HCT116 (cell line): ENCODE results near the gene ECSCR.
"Not testable (repeated sequence)": the region's sequence is repeated elsewhere in the genome, so short reads cannot be mapped to it uniquely, and the experiment has no call there.

ENCODE experiments used
- EZH2 ChIP-seq: fragments of 200-600 bp; sonication (generic); IDR thresholded peaks from 2 replicates; pipeline ENCODE4 v1.6.1; 2017; ENCODE audit warnings: antibody characterized with exemption, mixed run types
- FOSL1 ChIP-seq: IDR thresholded peaks from 2 replicates; pipeline ENCODE4 v1.6.1; 2012; ENCODE audit warnings: low read depth
- JUND ChIP-seq: IDR thresholded peaks from 2 replicates; pipeline ENCODE4 v1.6.1; 2012
- POLR2A ChIP-seq: IDR thresholded peaks from 2 replicates; pipeline ENCODE4 v1.7.0; 2011; ENCODE audit warnings: borderline replicate concordance; ENCODE audit not compliant: insufficient read depth, insufficient read length; ENCODE audit errors: extremely low read depth
- POLR2AphosphoS5 ChIP-seq: IDR thresholded peaks from 2 replicates; pipeline ENCODE4 v1.6.1; 2011; ENCODE audit warnings: mild to moderate bottlenecking, low read depth, low read length, moderate library complexity
- SIN3A ChIP-seq: IDR thresholded peaks from 2 replicates; pipeline ENCODE4 v1.6.1; 2012; ENCODE audit warnings: low read depth
- SP1 ChIP-seq: IDR thresholded peaks from 2 replicates; pipeline ENCODE4 v1.6.1; 2012; ENCODE audit warnings: low read depth
- SRF ChIP-seq: IDR thresholded peaks from 2 replicates; pipeline ENCODE4 v1.6.1; 2012; ENCODE audit warnings: low read depth
- ZFX ChIP-seq: fragments of 450-650 bp; IDR thresholded peaks from 2 replicates; pipeline ENCODE4 v1.6.1; 2017
- ZNF274 ChIP-seq: fragments of 200-500 bp; sonication (Bioruptor generic); IDR thresholded peaks from 2 replicates; pipeline ENCODE4 v1.6.1; 2014; ENCODE audit warnings: mild to moderate bottlenecking, low read depth, low read length, inconsistent platforms
- TF ChIP-seq, protein P1 (sequence below), 3 experiments: fragments of 200-600 bp in 1 of 3; sonication (generic) in 1 of 3; IDR thresholded peaks in 2 of 3; conservative IDR thresholded peaks in 1 of 3; 2 replicates each; pipeline ENCODE4 v1.5.1; 2012 to 2017; ENCODE audit warnings: low read depth in 2 of 3, low read length in 2 of 3, antibody characterized with exemption in 1 of 3, borderline replicate concordance in 1 of 3, control low read depth in 1 of 3, mild to moderate bottlenecking in 1 of 3, mixed read lengths in 1 of 3, mixed run types in 1 of 3, moderate library complexity in 1 of 3; ENCODE audit not compliant: insufficient read depth in 1 of 3
- TF ChIP-seq, protein P2 (sequence below): IDR thresholded peaks from 2 replicates; pipeline ENCODE4 v1.6.1; 2012
- TF ChIP-seq, protein P3 (sequence below): IDR thresholded peaks from 2 replicates; pipeline ENCODE4 v1.6.1; 2012

DNA sequence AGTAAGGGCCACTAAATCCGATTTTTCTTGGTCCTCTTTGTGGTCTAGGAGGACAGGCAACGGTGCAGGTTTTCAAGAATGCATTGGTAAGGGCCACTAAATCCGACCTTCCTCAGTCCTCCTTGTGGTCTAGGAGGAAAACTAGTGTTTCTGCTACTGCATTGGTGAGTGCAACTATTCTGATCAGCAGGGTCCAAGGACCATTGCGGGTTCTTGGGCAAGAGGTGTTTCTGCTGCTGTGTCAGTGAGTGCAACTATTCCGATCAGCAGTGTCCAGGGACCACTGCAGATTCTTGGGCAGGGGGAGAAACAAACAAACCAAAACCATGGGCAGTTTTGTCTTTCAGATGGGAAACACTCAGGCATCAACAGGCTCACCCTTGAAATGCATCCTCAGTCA, 42.2 kb upstream of the ECSCR start:
- not testable (repeated sequence) for TF ChIP-seq ZFX, POLR2AphosphoS5, POLR2A, FOSL1, EZH2, SRF, SIN3A, ZNF274, JUND, SP1
- TF ChIP-seq, protein P1, sequence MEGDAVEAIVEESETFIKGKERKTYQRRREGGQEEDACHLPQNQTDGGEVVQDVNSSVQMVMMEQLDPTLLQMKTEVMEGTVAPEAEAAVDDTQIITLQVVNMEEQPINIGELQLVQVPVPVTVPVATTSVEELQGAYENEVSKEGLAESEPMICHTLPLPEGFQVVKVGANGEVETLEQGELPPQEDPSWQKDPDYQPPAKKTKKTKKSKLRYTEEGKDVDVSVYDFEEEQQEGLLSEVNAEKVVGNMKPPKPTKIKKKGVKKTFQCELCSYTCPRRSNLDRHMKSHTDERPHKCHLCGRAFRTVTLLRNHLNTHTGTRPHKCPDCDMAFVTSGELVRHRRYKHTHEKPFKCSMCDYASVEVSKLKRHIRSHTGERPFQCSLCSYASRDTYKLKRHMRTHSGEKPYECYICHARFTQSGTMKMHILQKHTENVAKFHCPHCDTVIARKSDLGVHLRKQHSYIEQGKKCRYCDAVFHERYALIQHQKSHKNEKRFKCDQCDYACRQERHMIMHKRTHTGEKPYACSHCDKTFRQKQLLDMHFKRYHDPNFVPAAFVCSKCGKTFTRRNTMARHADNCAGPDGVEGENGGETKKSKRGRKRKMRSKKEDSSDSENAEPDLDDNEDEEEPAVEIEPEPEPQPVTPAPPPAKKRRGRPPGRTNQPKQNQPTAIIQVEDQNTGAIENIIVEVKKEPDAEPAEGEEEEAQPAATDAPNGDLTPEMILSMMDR (IDR thresholded peaks at IDR 0.05 in 2 of 3, conservative IDR thresholded peaks at IDR 0.05 in 1 of 3; ENCODE audit: borderline replicate concordance in 1 of 3, insufficient read depth in 1 of 3, low read depth in 2 of 3, low read length in 2 of 3): not testable (repeated sequence)
- TF ChIP-seq, protein P2, sequence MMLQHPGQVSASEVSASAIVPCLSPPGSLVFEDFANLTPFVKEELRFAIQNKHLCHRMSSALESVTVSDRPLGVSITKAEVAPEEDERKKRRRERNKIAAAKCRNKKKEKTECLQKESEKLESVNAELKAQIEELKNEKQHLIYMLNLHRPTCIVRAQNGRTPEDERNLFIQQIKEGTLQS: not testable (repeated sequence)
- TF ChIP-seq, protein P3, sequence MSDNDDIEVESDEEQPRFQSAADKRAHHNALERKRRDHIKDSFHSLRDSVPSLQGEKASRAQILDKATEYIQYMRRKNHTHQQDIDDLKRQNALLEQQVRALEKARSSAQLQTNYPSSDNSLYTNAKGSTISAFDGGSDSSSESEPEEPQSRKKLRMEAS: not testable (repeated sequence)
